Stimulated activated CD4-positive, alpha-beta T cell treated with anti-CD3 and anti-CD28 coated beads, TNF-alpha, amount 100 ng/mL, for 24 hours (primary cell): ENCODE data around the gene RNGTT.
"Not testable (repeated sequence)": the region's sequence is repeated elsewhere in the genome, so short reads cannot be mapped to it uniquely, and the experiment has no call there.

Experiments
- DNase-seq, 3 experiments: peaks; one replicate each; pipeline ENCODE4 v3.0.0-alpha.2; 2020; ENCODE audit warnings: low read depth in 3 of 3

RNGTT gene

DNA sequence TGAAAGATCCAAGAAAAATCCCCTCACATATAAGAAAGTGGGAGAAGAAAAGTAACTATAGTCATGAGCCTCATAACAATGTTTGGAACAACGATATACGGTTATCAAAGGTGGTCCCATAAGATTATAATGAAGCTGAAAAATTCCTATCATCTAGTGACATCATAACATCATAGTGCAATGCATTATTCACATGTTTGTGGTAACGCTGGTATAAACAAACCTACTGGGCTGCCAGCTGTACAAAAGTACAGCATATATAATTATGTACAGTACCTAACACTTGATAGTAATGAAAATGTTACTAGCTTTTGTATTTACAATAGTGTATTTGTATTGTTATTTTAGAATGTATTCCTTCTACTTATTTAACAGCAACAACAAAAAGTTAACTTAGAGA is 240.7 kb downstream of the RNGTT start:
- no peak for DNase-seq

DNA sequence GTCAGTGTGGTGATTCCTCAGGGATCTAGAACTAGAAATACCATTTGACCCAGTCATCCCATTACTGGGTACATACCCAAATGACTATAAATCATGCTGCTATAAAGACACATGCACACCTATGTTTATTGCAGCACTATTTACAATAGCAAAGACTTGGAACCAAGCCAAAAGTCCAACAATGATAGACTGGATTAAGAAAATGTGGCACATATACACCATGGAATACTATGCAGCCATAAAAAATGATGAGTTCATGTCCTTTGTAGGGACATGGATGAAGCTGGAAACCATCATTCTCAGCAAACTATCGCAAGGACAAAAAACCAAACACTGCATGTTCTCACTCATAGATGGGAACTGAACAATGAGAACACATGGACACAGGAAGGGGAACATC is 247.0 kb downstream of the RNGTT start:
- not testable (repeated sequence) for DNase-seq

GRCh38 chr6:88712243-88712936 is 251.0 kb downstream of the RNGTT start:
- DNase-seq: no peak

- no peak for DNase-seq
Measured at GRCh38 chr6:88709819-88710246, 253.6 kb downstream of the RNGTT start.

GRCh38 chr6:88708197-88708744 is 255.1 kb downstream of the RNGTT start:
- no peak for DNase-seq

GRCh38 chr6:88705601-88706000 is 257.8 kb downstream of the RNGTT start:
- no peak for DNase-seq

DNA sequence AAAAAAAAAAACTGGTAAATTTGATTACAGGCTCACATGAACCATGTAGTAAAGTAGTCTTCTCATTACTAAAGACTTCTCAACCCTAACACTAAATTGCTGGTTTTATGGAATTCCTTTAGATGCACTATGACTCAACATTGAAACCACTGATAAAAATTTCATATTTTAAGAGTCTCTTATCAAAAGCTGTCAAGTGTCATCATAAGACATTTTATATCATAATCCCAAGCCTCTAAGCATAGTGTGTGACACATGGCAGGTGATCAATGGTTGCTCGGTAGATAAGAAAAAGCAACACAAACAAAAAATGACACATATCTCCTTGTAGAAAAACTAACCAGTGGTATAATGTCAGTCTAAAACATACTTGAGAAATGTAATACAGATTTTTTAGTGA is 258.4 kb downstream of the RNGTT start:
- no peak for DNase-seq

GRCh38 chr6:88702956-88703556 is 260.4 kb downstream of the RNGTT start:
- no peak for DNase-seq

- DNase-seq: no peak
Measured at GRCh38 chr6:88698661-88699060, 264.8 kb downstream of the RNGTT start.

DNA sequence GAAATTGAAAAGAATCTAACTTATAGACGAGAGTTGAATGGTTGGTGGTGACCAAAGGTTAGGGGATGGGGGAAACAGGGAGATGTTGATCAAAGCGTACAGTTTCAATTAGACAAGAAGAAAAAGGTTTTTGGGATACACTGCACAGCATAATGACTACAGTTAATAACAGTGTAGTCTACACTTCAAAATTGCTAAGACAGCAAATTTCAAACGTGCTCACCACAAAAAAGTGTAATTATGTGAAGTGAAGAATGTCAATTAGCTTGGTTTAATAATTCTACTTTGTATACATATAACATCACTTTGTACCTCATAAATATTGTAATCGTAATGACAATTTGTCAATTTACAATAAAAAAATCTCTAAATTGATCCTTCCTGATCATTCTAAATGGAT is 267.5 kb downstream of the RNGTT start:
- no peak for DNase-seq

GRCh38 chr6:88683734-88684133 is 279.7 kb downstream of the RNGTT start:
- no peak for DNase-seq

DNA sequence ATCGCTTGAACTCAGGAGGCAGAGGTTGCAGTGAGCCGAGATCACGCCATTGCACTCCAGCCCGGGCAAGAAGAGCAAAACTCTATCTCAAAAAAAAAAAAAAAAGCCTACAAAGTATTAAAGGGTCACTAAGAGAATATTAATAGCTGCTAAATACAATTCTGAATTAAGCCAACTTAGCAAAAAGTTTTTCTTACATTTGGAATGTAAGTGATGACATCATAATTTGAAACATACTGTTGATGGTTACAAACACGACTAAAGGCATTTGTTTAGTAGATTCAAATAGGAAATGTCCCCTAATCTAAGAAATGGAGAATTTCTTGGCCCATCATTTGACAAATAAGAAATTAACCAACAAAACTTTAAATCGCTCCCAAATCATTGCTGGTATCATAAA is 282.8 kb downstream of the RNGTT start:
- DNase-seq: no peak

GRCh38 chr6:88679841-88680240 is 283.6 kb downstream of the RNGTT start:
- DNase-seq: no peak

DNA sequence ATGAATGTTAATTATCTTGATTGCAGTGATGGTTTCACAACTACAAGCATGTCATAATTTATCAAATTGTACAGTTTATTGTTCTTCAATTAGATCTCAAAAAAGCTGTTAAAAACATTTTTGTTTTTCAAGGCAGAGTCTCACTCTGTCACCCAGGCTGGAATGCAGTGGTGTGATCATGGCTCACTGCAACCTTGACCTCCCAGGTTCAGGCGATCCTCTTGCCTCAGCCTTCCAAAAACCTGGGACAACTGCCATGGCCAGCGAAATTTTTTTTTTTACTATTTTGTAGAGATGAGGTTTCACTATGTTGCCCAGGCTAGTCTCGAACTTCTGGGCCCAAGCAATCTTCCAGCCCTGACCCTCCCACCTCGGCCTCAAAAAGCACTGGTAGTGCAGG is 286.1 kb downstream of the RNGTT start:
- no peak for DNase-seq

DNA sequence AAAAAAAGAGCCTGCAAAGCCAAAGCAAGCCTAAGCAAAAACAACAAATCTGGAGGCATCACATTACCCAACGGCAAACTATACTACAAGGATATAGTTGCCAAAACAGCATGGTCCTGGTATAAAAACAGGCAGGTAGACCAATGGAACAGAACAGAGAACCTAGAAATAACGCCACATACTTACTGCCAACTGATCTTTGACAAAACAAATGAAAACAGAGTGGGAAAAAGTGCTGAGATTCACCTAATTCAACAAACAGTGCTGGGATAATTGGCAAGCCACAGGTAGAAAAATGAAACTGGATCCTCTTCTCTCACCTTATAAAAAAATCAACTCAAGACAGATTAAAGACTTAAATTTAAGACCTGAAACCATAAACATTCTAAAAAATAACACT is 291.8 kb downstream of the RNGTT start:
- no peak for DNase-seq

GRCh38 chr6:88670369-88670768 is 293.0 kb downstream of the RNGTT start:
- DNase-seq: no peak

GRCh38 chr6:88669475-88669874 is 293.9 kb downstream of the RNGTT start:
- no peak for DNase-seq

DNA sequence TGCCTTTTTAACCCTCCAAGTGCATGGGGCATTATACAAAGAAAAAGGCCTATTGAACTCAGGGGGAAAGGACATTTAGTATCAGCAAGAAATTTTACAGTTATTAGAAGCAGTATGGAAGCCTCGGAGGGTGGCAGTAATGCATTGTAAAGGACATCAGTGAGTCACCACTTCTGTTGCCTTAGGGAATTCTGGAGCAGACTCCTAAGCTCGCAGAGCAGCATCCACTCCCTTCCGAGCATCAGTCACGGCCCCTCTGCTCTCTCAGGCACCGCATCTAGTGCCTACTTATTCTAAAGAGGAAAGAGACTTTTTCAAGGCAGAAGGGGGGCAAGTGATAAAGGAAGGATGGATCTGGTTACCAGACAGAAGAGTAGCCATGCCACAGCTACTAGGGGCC is 296.5 kb downstream of the RNGTT start:
- DNase-seq: no peak

- no peak for DNase-seq
Measured at GRCh38 chr6:88665131-88665530, 298.3 kb downstream of the RNGTT start.

GRCh38 chr6:88663801-88664200 is 299.6 kb downstream of the RNGTT start:
- no peak for DNase-seq

DNA sequence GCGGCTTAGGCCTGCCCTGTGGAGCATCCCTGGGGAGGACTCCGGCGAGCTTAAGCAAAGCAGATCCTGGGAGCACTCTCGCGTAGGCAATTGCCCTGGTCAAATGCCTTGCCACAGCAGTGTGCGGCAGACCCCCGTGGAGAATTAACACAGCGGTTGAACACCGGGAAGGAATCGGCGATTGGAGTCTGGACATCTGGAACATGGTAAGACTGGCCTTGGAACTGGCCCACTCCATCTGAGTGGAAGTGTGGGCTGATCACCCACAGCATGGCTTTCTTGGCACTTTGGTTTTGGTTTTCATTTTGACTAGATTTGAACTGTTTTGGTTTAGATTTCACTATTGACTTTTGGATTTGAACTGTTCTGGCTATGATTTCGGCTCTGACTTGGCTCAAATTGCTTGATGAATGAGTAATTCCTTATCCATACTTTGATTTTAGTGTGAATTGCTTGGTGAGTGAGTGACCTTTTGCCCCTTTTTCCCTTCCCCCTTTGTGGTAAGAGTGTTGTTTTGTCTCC is 300.7 kb downstream of the RNGTT start:
- no peak for DNase-seq

- no peak for DNase-seq
Measured at GRCh38 chr6:88662163-88662580, 301.2 kb downstream of the RNGTT start.

GRCh38 chr6:88661136-88661535 is 302.3 kb downstream of the RNGTT start:
- DNase-seq: no peak
